SH-SY5Y (cell line): ENCODE data around the gene EPB41L4B.
A peak's percentile ranks its signal among the peaks of the same experiment; 100 is the strongest.

Experiments
- GATA2 ChIP-seq: IDR thresholded peaks from 2 replicates; pipeline ENCODE4 v1.6.1; 2011; ENCODE audit warnings: mild to moderate bottlenecking, low read depth, low read length
- GATA3 ChIP-seq: IDR thresholded peaks from 2 replicates; pipeline ENCODE4 v1.6.1; 2011; ENCODE audit warnings: low read depth, mild to moderate bottlenecking, low read length, moderate library complexity

GRCh38 chr9:109269839-109270238, 51.0 kb downstream of the EPB41L4B start:
- peak; percentile 65 for TF ChIP-seq GATA2
- TF ChIP-seq GATA3, result no peak
